HepG2 (cell line): ENCODE measurements around the gene PIP5KL1.

Experiments
- CHD2 ChIP-seq: IDR thresholded peaks from 2 replicates; pipeline ENCODE4 v1.6.1; 2011; ENCODE audit warnings: low read depth, low read length, improper control_type of control experiment
- FOXA1 ChIP-seq, 2 experiments: fragments of 450-650 bp in 1 of 2; sonication (generic) in 1 of 2; formaldehyde crosslinking in 1 of 2; IDR thresholded peaks; 2 replicates each; pipeline versions ENCODE4 v1.4.0 to v1.6.1; 2016 to 2020; ENCODE audit warnings: missing genetic modification reagents in 1 of 2
- ISX ChIP-seq: sonication (generic); formaldehyde crosslinking; conservative IDR thresholded peaks from 2 replicates; pipeline ENCODE4 v1.5.0; 2020; ENCODE audit warnings: missing genetic modification reagents
- POLR2A ChIP-seq, 2 experiments: IDR thresholded peaks; 2 replicates each; pipeline ENCODE4 v1.6.1; 2011; ENCODE audit warnings: low read depth in 2 of 2, low read length in 2 of 2, mild to moderate bottlenecking in 1 of 2, moderate library complexity in 1 of 2; ENCODE audit not compliant: insufficient read depth in 1 of 2
- POLR2AphosphoS5 ChIP-seq: IDR thresholded peaks from 2 replicates; pipeline ENCODE4 v1.6.1; 2012; ENCODE audit warnings: low read depth, low read length
- TBP ChIP-seq: sonication (generic); formaldehyde crosslinking; IDR thresholded peaks from 2 replicates; pipeline ENCODE4 v1.5.0; 2020; ENCODE audit warnings: missing genetic modification reagents
- ZNF543 ChIP-seq: sonication (generic); formaldehyde crosslinking; IDR thresholded peaks from 2 replicates; pipeline ENCODE4 v1.4.0; 2020; ENCODE audit warnings: mild to moderate bottlenecking, missing genetic modification reagents
- TF ChIP-seq, protein P1 (sequence below): sonication (generic); formaldehyde crosslinking; IDR thresholded peaks from 2 replicates; pipeline ENCODE4 v1.5.0; 2020; ENCODE audit warnings: mild to moderate bottlenecking, missing genetic modification reagents, moderate library complexity

DNA sequence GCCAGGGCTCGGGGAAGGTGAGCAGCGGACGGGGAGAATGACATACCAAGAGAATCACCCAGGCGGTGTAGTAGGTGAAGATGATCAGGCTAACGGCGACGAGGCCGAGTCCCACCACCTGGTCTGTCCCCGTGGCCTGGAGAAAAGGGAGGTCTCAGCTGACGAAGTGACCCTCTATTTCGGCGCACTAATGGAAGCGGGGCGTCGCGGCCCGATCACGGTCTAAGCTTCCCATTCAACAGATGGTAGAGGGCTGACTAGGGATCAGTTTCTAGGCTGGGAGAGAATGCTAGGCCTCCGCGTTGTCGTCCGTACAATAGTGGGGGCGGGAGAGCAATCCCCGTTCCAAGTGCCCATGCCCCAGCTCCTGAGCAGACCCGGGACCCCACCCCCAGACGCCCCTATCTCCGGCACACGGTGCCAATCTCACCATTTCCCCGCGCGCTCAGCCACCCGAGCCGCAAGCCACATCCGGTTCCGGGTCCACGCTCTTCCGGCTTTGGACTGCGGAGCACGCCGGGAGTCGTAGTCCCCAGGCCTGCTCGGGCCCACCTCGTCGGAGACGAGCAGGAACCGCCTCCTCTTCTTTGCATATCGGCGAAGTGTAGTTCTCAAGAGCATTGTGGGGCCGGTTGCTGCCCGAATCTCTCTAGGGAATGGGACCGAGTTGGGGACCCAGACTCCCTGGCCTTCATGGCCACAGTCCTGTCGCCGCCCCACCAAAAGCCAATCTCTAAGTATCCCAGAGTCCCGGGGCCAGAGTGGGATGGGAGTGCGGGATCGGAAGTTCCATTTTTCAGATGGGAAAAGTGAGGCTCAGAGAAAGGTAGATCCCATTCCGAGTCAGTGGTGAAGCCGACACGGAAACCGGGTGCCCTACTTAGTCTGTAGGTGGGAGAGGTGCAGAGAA lies 7.1 kb upstream of the PIP5KL1 start, which contains the start of gene DPM2:
- TF ChIP-seq, protein P1, sequence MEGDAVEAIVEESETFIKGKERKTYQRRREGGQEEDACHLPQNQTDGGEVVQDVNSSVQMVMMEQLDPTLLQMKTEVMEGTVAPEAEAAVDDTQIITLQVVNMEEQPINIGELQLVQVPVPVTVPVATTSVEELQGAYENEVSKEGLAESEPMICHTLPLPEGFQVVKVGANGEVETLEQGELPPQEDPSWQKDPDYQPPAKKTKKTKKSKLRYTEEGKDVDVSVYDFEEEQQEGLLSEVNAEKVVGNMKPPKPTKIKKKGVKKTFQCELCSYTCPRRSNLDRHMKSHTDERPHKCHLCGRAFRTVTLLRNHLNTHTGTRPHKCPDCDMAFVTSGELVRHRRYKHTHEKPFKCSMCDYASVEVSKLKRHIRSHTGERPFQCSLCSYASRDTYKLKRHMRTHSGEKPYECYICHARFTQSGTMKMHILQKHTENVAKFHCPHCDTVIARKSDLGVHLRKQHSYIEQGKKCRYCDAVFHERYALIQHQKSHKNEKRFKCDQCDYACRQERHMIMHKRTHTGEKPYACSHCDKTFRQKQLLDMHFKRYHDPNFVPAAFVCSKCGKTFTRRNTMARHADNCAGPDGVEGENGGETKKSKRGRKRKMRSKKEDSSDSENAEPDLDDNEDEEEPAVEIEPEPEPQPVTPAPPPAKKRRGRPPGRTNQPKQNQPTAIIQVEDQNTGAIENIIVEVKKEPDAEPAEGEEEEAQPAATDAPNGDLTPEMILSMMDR (CRISPR knock-in tag) = no peak
- TF ChIP-seq POLR2AphosphoS5 = peak; percentile 75
- TF ChIP-seq POLR2A (IDR thresholded peaks at IDR 0.05; ENCODE audit: insufficient read depth in 1 of 2, low read depth in 2 of 2, low read length in 2 of 2) = peak; percentile 50 to 71
- no peak for TF ChIP-seq FOXA1 (IDR thresholded peaks at IDR 0.05)
- TF ChIP-seq FOXA1 (CRISPR knock-in tag; IDR thresholded peaks at IDR 0.05) = no peak
- no peak for TF ChIP-seq CHD2
- 0 out of 2 replicates have a peak, but pooled peaks have one; percentile 28 for TF ChIP-seq ISX
- TF ChIP-seq ZNF543 = no peak
- TF ChIP-seq TBP (CRISPR knock-in tag) = no peak
